NCI-H82 (cell line): ENCODE measurements around the gene RAB8B.
"Not testable (repeated sequence)": the region's sequence is repeated elsewhere in the genome, so short reads cannot be mapped to it uniquely, and the experiment has no call there.

Source experiments
- DNase-seq: peaks from one replicate; lab custom pipeline; 2025; lab: John Stamatoyannopoulos, UW

Gene RAB8B

DNA sequence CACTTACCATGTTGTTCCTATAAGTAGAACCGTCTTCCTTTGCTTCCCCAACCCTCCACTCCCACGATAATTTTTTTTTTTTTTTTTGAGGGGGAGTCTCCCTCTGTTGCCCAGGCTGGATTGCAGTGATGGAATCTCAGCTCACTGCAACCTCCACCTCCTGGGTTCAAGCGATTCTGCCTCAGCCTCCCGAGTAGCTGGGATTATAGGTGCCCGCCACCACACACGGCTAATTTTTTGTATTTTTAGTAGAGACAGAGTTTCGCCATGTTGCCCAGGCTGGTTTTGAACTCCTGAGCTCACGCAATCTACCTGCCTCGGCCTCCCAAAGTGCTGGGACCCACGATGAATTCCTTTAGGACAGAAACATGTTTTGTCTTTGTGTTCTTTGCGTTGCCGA lies 19.4 kb downstream of the RAB8B start:
- not testable (repeated sequence) for DNase-seq

DNA sequence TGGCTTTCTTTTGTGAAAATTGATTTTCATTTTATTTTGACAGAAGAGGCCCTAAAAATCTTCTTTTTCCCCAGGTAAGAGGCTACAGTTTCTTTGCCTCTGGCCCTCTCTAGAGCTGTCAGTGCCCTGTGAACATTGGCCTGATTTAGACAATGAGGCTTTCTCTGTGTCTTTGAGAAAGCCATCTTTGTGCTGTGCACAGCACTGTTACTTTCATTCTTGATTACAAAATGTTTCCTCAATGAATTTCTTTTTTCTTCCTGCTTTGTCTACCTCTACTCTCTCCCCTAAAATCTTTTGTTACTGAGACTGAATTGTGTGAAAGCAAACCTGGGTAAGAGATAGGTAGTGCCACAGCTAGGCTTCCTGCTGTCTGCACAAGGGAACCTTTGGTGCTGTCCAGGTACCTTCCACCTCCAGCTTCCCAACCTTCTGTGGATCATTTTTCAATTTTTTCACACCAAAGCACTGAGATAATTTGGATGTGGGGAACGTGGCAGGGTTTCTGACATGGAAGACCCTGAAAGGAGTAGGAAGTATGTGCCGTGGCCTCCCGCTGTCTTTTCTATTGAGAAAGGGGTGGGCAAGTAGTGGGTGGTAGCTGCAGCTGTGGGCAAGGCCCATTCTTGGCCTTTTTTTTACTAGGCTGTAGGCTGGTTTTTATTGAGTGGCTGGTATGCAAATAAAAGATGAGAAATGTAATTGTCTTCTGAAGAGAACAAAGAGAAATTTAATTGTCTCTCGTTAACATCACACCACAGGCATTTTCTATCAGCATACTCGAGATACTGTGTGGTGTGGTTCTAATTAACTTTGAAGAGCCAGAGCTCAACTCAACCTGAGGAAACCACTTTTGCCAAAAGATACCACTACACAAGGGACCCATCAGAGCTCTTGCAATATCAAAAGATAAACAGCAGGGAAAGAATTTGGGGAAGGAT lies 21.0 kb downstream of the RAB8B start:
- no peak for DNase-seq

DNA sequence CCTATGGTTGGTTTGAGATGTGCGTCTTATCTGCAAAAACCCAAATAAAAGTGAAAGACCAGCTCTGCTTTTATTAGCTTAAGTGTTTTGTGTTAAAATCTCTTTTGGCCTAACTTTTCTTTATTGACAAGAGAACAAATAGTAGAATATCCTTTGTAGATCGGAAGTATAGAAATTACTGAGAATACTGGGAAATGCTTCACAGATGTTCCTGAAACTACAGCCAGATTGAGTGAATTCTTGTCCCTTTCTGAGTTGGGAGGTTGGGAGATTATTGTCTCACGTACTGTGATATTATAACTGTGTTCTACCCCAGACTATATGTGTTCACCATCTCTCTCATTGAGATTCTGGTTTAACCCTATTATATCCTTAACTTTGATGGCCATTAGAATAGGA lies 21.7 kb downstream of the RAB8B start:
- DNase-seq: no peak

DNA sequence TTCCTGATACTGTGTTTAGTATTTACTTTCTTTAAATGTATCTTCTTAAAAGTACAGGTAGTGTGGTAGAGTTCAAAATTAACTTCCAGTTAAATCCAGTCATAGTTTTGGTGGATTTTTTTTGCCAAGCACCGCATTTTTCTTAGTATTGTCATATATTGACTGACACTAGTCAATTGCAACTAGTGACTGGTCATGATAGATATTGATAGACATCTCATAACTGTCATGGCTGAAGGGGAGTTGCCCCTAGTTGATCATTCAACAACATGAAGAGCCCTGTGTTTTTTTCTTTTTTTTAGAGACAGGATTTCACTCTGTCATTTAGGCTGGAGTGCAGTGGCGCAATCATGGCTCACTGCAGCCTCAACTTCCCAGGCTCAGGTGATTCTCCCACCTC lies 22.1 kb downstream of the RAB8B start:
- DNase-seq: no peak

DNA sequence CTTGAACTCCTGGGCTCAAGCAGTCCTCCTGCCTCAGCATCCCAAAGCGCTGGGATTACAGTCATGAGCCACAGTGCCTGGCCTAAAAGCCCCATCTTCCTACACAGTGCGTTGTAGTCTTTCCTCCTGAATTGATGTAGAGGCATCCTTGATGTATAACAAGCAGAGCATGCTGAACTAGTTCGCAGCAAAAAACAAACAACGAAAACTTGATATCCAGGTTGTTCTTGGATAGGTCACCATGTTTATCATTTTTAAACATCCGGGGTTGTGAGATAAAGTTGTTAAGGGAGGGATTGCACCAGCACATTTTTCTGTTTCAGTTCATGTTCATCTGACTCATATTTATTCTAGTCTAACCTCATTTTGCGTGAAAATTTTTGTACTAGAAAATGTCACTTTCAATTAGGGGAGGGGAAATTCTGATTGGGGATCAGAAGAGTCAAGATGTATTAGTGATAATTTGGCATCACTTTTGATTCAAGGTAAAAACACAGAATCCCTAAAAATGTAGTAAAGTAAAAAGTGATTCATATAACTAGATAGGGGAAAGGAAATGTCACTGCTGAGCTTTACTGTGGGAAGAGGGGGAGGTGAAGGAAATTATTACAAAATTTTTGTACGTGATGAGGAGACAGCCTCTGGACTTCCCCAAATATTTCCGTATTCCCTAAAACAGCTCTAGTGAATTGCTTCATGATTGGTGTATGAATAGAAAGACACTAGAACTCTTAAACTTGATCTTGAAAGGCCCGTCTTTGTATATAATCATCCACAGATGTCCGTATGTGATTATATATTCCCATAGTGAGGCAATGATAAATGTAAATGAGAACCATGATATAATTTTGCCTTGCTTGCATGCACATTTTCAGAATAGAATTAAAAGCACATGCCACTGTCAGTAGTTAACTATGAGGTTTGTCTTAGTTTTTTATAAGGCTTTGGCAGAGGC lies 22.9 kb downstream of the RAB8B start:
- no peak for DNase-seq

DNA sequence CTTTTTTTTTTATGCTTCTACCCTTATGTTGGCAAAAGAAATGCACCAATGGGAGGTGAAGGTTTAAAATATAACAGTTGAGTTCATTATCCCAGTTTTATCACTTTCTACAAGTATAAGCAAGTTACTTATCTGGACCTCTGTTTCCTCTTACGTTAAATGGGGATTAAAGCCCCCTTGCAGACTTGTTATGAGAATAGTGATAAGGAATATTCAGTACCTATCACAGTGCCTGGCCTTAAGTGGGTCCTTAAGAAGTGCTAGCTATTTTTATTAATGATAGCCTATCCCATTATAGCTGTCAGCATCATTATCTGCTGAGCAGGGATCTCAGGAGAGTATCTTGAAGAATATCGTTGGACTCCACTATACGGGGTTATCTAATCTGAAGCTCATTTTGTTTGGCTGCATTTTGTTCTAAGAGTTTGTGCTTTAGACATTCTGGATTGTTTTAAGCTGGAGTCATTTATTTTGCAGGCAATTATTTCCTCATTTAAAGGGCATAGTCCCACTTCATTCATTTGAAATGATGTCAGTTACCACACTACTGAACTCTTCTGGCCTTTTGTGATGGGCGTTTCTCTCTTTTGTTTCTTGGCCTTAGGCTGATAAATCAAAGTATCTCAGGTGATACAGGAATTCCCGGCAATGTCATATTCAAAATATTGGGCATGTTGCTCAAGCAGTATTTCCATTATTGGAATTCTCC lies 28.8 kb downstream of the RAB8B start:
- peak; percentile 34 for DNase-seq

DNA sequence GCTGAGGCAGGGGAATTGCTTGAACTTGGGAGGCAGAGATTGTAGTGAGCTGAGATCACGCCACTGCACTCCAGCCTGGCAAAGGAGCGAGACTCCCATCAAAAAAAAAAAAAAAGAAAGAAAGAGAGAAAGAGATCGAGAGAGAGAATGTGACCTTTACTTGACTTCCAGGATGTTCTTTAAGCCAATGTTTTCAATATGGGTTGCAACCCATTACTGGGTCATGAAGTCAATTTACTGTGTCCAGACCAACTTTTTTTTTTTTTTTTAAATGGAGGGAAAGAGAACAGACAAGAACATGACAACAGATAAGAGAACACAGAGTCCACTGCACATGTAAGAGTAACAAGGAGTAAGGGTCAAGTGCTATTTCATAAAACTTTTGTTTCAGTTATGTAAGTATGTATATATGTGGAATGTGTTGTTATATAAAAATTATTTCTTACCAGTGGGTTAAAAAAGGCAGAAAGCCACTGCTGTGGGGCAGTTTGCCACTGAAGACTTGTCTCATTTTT lies 29.8 kb downstream of the RAB8B start:
- DNase-seq: no peak

DNA sequence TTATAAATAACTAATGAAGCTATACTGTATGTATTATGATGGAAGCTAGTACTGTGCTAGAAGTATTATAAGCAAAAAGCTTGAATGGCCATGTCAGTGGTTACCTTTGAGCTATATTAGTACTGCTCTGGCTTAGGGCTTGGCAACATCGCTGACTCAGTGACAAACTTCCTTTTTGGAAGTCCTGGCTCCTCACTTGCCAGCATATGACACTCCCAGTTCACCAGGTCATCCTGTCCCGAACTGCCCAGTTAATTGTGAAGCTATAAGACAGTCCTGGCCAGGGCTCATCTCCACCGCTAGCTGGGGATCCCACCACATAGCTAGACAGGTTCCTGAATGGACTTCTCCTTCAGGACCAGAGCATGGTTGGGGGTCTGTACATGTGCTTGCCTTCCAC lies 31.9 kb downstream of the RAB8B start:
- DNase-seq: no peak

DNA sequence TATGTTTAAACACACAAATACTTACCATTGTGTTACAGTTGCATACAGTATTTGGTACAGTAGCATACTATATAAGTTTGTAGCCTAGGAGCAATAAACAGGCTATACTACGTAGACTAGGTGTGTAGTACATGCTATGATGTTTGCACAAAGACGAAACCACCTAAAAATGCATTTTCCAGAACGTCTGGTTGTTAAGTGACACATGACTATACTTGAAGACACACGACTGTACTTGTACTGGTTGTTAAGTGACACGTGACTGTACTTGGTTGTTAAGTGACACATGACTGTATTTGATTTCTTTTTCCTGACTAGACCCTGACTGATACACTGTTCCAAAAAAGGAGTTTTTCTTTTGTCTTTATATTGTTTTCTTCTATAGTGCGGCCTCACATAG lies 34.1 kb downstream of the RAB8B start:
- DNase-seq: no peak

DNA sequence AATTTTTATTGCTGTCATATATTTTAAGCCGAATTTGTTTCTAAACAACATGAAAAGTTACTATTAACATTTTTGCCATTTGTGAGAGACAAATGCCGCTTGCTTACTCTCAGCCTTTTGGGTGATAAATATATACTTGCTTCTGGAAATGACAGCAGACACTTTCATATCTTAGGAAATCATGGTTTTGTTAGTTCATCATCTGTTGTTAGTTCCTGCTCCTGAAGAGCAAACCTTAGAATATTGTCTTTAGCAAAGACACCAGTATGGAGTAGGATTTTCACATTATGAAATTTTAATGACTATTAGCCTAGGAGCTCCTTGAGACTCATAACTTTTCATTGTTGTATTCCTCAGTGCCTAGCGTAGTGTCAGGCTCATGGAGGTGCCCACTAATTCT lies 36.0 kb downstream of the RAB8B start:
- no peak for DNase-seq

DNA sequence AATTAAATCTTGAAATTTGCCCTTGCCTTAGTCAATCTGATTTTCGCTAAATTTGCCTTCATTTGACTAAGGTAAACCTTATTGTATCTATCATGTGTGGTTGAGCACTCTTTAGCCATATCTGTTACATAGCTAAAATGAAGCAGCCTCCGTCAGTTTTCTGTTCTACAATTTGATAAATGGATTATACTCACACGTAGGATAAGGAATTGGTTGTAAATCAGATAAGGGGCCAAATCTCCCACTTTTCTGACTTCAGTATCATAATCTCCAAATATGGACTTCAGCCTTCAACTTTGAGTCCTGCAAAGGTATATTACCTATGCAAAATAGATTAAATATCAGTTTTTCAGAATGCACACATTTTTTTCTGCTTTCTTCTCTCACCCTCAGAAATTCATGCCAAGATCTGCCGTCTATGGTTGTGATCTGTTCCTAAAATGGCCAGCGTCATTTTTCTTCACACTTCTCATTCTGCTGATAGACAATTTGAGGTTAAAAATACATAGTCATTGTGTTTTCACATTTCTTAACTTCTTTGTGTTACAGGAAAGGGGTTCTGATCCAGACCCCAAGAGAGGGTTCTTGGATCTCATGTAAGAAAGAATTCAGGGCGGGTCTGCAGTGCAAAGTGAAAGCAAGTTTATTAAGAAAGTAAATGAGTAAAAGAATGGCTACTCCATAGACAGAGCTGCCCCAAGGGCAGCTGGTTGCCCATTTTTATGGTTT lies 36.9 kb downstream of the RAB8B start:
- DNase-seq: no peak

DNA sequence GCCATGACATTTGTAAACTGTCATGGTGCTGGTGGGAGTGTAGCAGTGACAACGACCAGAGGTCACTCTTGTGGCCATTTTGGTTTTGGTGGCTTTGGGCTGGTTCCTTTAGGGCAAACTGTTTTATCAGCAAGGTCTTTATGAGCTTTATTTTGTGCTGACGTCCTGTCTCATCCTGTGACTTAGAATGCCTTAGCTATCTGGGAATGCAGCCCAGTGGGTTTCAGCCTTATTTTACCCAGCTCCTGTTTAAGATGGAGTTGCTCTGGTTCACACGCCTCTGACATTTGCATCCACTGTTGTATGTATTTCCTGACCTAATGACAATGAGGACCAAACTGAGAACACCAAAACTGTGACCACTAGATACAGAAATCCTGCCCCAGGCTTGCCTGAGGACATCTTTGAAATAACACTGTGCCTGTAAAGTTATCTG lies 37.6 kb downstream of the RAB8B start:
- DNase-seq: no peak

DNA sequence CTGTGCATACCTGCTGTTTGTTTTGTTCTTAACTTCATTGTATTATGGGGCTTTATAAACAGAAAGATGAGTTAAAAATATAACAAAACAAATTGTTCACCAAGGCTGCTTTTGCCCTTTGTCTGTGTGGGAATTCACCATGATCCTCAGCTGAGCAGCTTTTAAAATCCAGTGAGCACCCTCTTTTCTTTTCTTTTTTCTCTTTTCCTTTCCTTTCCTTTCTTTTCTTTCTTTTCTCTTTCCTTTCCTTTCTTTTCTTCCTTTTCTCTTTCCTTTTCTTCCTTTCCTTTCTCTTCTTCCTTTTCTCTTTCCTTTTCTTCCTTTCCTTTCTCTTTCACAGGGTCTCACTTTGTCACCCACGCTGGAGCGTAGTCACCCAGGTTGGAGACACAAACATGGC lies 38.3 kb downstream of the RAB8B start:
- DNase-seq: no peak

DNA sequence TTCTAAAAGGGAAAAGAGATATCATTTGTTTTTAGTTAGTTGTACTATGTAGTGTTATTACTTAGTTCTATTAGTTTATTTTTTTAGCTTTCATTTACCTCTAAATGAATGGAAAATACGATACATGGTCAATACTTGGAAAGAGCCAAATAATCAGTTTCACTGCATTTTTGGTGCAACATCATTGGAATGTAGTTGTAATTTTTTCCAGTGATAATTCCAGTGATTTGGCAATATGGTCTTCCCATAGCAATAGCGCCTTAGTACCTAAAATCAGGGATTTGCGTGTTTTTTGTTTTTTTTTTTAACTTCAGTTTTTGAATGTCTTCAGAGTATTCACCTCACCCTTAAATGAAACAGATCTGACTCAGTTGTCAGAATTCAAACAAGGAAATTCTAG lies 41.8 kb downstream of the RAB8B start:
- DNase-seq: no peak

DNA sequence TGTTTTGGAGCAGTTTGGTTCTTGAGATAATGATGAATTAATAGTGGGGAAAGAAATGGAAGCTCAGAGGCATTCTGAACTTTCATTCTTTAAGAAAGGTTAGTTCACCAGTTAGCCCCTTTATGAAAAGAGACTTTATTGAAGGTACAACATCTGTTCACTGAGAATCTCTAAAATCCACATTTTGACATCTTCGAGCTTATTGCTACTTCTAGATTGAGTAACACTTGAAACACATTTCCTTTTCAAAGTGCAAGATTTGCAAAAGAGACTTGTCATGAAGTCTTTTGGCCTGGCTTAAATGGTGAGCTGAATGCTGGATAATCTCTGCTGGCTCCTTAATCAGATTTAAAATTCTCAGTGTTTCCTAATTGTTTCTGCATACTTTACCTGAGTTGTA lies 42.3 kb downstream of the RAB8B start:
- peak; percentile 69 for DNase-seq

DNA sequence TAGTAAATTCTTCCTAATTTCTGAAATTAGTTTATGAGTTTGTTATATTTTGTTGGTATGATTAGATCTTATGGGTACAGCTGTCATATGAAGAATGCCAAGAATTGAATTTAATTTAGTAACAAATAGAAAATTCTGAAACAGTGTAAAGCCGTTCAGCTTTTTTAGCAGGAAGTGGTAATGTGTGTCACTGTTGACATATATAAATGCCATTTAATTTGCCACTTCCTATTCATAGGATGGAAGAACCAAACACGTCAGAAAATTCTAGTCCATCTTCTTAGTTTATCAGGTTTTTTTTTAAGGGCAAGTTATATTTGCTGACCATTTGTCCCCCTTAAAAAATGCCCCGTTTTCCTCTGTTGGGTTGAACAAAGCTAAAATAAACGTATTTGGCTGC lies 43.0 kb downstream of the RAB8B start:
- DNase-seq: no peak

DNA sequence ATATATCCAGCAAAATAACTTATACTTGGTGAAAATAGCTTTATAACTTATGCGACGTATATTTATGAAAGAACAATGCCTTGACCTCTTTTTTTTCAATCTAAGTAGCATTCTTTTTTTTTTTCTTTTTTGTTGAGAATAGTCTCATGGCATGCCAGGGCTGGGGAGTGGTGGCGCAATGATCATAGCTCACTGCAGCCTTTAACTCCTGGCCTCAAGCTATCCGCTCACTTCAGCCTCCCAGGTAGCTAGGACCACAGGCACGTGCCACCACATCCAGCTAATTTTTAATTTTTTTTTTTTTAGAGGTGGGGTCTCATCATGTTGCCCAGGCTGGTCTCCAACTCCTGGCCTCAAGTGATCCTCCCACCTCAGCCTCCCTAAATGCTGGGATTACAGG lies 43.5 kb downstream of the RAB8B start:
- no peak for DNase-seq

DNA sequence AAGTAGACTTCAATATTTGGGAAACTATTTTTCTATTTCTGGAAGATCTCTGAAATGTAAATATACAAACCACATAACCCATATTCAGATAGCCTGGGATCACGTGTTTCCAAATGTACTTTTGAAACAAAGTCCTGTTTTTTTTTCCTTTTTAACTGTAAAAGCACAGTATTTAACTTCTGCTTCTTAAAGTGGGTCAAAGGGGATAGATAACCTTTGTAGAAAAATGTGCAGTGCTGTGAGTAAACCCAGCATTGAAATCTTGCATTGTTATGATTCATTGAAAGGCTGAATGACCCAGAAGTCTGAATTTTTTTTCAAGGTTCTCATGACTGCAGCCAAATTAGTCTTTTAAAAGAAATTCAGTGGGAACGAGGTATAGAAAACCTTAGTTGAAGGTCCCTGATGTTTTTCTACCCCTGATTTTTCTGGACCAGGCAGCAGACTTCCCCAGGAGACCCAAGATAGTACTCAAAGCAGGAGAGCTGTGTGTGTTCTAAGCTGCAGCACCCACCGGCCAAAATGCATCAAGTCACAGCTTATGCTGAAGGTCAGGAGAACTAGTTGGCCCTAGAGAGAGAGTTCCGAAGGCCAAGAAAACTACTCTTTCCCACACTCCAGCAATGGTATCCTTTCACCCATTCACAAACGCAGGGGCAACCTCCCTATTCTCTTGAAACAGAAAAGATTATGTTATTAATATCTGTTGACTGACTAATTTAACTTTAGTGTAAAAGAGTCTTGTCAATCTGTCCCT lies 44.4 kb downstream of the RAB8B start:
- no peak for DNase-seq

DNA sequence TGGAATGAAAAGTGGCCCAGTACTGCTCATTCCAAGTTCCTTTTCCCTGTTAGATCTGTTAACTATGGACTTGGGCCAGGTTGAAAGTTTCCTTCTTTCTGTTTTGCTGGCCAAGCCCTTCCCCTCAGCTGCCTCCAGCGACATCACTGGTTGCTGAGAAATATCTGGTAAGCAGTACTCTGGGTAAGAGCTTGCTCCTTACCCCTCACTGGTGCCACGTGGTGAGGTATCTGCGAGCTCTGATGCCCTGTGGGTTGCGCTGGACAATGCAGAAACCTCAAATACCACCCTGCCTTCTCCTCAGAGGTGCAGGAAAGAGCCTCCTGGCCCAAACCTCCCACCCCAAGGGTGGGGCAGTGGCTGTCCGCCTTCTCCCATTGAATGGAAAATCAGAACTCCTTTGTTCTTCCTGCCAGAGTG lies 45.1 kb downstream of the RAB8B start:
- no peak for DNase-seq

DNA sequence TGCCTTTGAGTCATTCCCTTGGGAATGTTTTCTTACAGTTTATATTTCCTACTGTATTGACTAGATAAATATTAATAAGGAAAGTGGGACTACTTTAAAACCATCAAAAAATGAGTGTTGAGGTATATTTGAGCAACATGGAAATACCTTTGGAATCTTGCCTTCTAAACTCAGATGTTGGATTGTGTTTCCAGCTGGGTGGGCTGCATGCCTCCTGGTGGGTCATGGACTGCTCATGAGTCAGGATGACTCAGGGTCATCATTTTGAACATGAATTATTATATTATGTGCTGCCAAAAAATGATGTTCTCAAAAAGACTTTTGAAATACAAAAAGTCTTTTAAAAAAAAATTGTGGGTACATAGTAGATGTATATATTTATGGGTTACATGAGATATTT lies 46.9 kb downstream of the RAB8B start:
- DNase-seq: no peak

DNA sequence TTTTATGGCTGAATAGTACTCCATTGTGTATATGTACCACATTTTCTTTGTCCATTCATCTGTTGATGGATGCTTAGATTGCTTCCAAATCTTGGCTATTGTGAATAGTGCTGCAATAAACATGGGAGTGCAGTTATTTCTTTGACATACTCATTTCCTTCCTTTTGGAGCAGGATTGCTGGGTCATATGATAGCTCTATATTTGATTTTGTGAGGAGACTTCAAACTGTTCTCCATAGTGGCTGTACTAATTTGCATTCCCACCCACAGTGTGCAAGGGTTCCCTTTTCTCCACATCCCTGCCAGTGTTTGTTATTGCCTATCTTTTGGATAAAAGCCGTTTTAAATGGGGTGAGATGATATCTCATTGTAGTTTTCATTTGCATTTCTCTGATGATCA lies 47.7 kb downstream of the RAB8B start:
- not testable (repeated sequence) for DNase-seq
